ENCODE data around the gene DNAH10.

DNA sequence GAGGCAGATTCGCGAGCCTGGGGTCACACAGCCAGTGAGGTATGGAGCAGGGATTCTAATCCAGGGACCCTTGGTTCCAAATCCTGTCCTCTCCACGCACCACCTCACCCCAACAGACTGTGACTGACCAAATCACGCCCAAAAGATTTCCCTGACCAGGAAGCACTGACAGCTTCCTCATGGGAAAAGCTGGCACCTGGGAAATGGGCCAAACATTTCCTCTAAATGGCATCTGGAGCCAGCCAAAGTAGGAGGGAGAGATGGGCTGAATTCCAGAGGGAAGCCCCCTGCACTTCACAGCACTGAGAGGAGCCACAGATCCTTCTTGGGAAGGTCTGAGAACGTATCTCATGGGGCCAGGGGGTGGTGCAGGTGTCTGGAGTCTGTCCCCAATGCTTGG is 181.7 kb downstream of the DNAH10 start:
- TF ChIP-seq, protein P1, sequence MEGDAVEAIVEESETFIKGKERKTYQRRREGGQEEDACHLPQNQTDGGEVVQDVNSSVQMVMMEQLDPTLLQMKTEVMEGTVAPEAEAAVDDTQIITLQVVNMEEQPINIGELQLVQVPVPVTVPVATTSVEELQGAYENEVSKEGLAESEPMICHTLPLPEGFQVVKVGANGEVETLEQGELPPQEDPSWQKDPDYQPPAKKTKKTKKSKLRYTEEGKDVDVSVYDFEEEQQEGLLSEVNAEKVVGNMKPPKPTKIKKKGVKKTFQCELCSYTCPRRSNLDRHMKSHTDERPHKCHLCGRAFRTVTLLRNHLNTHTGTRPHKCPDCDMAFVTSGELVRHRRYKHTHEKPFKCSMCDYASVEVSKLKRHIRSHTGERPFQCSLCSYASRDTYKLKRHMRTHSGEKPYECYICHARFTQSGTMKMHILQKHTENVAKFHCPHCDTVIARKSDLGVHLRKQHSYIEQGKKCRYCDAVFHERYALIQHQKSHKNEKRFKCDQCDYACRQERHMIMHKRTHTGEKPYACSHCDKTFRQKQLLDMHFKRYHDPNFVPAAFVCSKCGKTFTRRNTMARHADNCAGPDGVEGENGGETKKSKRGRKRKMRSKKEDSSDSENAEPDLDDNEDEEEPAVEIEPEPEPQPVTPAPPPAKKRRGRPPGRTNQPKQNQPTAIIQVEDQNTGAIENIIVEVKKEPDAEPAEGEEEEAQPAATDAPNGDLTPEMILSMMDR (IDR thresholded peaks at IDR 0.05) = no peak
- TF ChIP-seq POLR2A (IDR thresholded peaks at IDR 0.05) = no peak

All from adrenal gland (tissue), 5 donors.